GM12878 (cell line): ENCODE measurements around the gene KDM8.

Experiments
- CHD4 ChIP-seq: fragments of 200-600 bp; sonication (generic); IDR thresholded peaks from 2 replicates; pipeline ENCODE4 v1.6.1; 2016; ENCODE audit warnings: mild to moderate bottlenecking
- EP300 ChIP-seq, 2 experiments: fragments of 150-350 bp in 1 of 2; IDR thresholded peaks; 2 replicates each; pipeline ENCODE4 v1.6.1; 2011 to 2012; ENCODE audit warnings: low read depth in 2 of 2, low read length in 2 of 2, borderline replicate concordance in 1 of 2, improper control_type of control experiment in 1 of 2, inconsistent platforms in 1 of 2; ENCODE audit not compliant: control insufficient read depth in 1 of 2
- FOXM1 ChIP-seq: IDR thresholded peaks from 2 replicates; pipeline ENCODE4 v1.6.1; 2012; ENCODE audit warnings: low read depth, mild to moderate bottlenecking, inconsistent platforms, low read length, moderate library complexity
- MXI1 ChIP-seq: fragments of 150-350 bp; IDR thresholded peaks from 2 replicates; pipeline ENCODE4 v1.6.1; 2011; ENCODE audit warnings: low read depth, mild to moderate bottlenecking, inconsistent platforms, low read length, improper control_type of control experiment
- POLR2AphosphoS5 ChIP-seq: IDR thresholded peaks from 2 replicates; pipeline ENCODE4 v1.6.1; 2011; ENCODE audit warnings: mild to moderate bottlenecking, low read length, inconsistent platforms
- TF ChIP-seq, protein P1 (sequence below): IDR thresholded peaks from 2 replicates; pipeline ENCODE4 v1.6.1; 2012; ENCODE audit warnings: mild to moderate bottlenecking, low read depth, low read length
- TF ChIP-seq, protein P2 (sequence below), 3 experiments: IDR thresholded peaks in 2 of 3; conservative IDR thresholded peaks in 1 of 3; 2 replicates each; pipeline ENCODE4 v1.5.1; 2011; ENCODE audit warnings: low read depth in 3 of 3, low read length in 3 of 3, mild to moderate bottlenecking in 3 of 3, control low read depth in 2 of 3, moderate library complexity in 2 of 3, inconsistent platforms in 1 of 3, mixed read lengths in 1 of 3; ENCODE audit not compliant: control insufficient read depth in 2 of 3, insufficient read depth in 1 of 3; ENCODE audit errors: extremely low read depth in 1 of 3

DNA sequence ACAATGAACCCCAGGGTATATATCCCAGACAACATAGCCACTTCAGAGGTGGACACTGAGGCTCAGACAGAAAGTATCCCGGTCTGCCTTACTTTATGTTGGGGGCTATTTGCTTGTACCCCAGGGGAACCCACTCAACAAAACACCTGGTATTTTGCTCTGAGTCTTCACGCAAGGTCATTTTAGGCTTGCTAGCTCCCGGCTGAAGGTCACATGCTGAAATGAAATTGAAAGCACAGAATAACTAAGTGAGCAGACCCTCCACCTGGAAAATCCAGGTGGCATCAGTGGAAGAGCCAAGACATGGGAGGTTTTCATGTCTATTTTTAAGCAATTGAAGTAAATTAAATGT is 4.1 kb upstream of the KDM8 start:
- TF ChIP-seq MXI1 (no peak), POLR2AphosphoS5 (no peak), FOXM1 (no peak), EP300 (IDR thresholded peaks at IDR 0.05; ENCODE audit: borderline replicate concordance in 1 of 2, control insufficient read depth in 1 of 2, low read depth in 2 of 2, low read length in 2 of 2) (no peak), CHD4 (no peak)
- TF ChIP-seq, protein P1, sequence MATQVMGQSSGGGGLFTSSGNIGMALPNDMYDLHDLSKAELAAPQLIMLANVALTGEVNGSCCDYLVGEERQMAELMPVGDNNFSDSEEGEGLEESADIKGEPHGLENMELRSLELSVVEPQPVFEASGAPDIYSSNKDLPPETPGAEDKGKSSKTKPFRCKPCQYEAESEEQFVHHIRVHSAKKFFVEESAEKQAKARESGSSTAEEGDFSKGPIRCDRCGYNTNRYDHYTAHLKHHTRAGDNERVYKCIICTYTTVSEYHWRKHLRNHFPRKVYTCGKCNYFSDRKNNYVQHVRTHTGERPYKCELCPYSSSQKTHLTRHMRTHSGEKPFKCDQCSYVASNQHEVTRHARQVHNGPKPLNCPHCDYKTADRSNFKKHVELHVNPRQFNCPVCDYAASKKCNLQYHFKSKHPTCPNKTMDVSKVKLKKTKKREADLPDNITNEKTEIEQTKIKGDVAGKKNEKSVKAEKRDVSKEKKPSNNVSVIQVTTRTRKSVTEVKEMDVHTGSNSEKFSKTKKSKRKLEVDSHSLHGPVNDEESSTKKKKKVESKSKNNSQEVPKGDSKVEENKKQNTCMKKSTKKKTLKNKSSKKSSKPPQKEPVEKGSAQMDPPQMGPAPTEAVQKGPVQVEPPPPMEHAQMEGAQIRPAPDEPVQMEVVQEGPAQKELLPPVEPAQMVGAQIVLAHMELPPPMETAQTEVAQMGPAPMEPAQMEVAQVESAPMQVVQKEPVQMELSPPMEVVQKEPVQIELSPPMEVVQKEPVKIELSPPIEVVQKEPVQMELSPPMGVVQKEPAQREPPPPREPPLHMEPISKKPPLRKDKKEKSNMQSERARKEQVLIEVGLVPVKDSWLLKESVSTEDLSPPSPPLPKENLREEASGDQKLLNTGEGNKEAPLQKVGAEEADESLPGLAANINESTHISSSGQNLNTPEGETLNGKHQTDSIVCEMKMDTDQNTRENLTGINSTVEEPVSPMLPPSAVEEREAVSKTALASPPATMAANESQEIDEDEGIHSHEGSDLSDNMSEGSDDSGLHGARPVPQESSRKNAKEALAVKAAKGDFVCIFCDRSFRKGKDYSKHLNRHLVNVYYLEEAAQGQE, result no peak
- TF ChIP-seq, protein P2, sequence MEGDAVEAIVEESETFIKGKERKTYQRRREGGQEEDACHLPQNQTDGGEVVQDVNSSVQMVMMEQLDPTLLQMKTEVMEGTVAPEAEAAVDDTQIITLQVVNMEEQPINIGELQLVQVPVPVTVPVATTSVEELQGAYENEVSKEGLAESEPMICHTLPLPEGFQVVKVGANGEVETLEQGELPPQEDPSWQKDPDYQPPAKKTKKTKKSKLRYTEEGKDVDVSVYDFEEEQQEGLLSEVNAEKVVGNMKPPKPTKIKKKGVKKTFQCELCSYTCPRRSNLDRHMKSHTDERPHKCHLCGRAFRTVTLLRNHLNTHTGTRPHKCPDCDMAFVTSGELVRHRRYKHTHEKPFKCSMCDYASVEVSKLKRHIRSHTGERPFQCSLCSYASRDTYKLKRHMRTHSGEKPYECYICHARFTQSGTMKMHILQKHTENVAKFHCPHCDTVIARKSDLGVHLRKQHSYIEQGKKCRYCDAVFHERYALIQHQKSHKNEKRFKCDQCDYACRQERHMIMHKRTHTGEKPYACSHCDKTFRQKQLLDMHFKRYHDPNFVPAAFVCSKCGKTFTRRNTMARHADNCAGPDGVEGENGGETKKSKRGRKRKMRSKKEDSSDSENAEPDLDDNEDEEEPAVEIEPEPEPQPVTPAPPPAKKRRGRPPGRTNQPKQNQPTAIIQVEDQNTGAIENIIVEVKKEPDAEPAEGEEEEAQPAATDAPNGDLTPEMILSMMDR (IDR thresholded peaks at IDR 0.05 in 2 of 3, conservative IDR thresholded peaks at IDR 0.05 in 1 of 3; ENCODE audit: control insufficient read depth in 2 of 3, extremely low read depth in 1 of 3, insufficient read depth in 1 of 3, low read depth in 3 of 3, low read length in 3 of 3), result no peak
